HepG2 (cell line): Measurements from ENCODE around the gene SLCO1C1. TPM values are rescaled to one million over a fixed set of nuclear protein-coding genes. Genes with fewer than 3 reads are reported as not detected.

Experiments
- DNMT3B ChIP-seq: conservative IDR thresholded peaks from 2 replicates; pipeline ENCODE4 v1.6.1; 2016; ENCODE audit warnings: missing biosample characterization, control low read depth
- HMGXB3 ChIP-seq: sonication (generic); formaldehyde crosslinking; IDR thresholded peaks from 2 replicates; pipeline ENCODE4 v1.4.0; 2020; ENCODE audit warnings: missing genetic modification reagents, borderline replicate concordance
- MEIS2 ChIP-seq: sonication (generic); formaldehyde crosslinking; IDR thresholded peaks from 2 replicates; pipeline ENCODE4 v1.9.0; 2021; ENCODE audit warnings: mild to moderate bottlenecking, missing genetic modification reagents
- MIER3 ChIP-seq: IDR thresholded peaks from 2 replicates; pipeline ENCODE4 v1.6.1; 2016; ENCODE audit warnings: missing compliant biosample characterization, borderline replicate concordance
- NFATC3 ChIP-seq: sonication (generic); formaldehyde crosslinking; IDR thresholded peaks from 2 replicates; pipeline ENCODE4 v1.5.1; 2020; ENCODE audit warnings: mild to moderate bottlenecking, missing genetic modification reagents
- NR2F2 ChIP-seq: IDR thresholded peaks from 2 replicates; pipeline ENCODE4 v1.6.1; 2012; ENCODE audit warnings: low read depth, inconsistent platforms, borderline replicate concordance
- PHF20 ChIP-seq: sonication (generic); formaldehyde crosslinking; IDR thresholded peaks from 2 replicates; pipeline ENCODE4 v1.5.0; 2020; ENCODE audit warnings: mild to moderate bottlenecking, missing genetic modification reagents
- RELA ChIP-seq: sonication (generic); formaldehyde crosslinking; IDR thresholded peaks from 2 replicates; pipeline ENCODE4 v1.4.0; 2020; ENCODE audit warnings: missing genetic modification reagents
- TARDBP ChIP-seq: sonication (generic); formaldehyde crosslinking; IDR thresholded peaks from 2 replicates; pipeline ENCODE4 v1.8.0; 2022; ENCODE audit warnings: mild to moderate bottlenecking, missing genetic modification reagents
- ZFX ChIP-seq: sonication (generic); formaldehyde crosslinking; IDR thresholded peaks from 2 replicates; pipeline ENCODE4 v1.4.0; 2020; ENCODE audit warnings: mild to moderate bottlenecking, low read depth, missing genetic modification reagents, moderate library complexity
- ZNF318 ChIP-seq: sonication (generic); formaldehyde crosslinking; IDR thresholded peaks from 2 replicates; pipeline ENCODE4 v1.4.0; 2020; ENCODE audit warnings: mild to moderate bottlenecking, missing genetic modification reagents
- ZNF558 ChIP-seq: sonication (generic); formaldehyde crosslinking; IDR thresholded peaks from 2 replicates; pipeline ENCODE4 v1.9.0; 2022; ENCODE audit warnings: mild to moderate bottlenecking, missing genetic modification reagents, borderline replicate concordance
- polyA plus RNA-seq, 8 experiments: library from polyadenylated mRNA; depleted of rRNA in 3 of 8; stranded (reverse) in 7 of 8; unstranded in 1 of 8; fragments of >200 nt; fragmentation: Illumina TruSeq in 4 of 8; extraction: Trizol in 4 of 8; gene quantifications; 2 replicates each; pipeline versions ENCODE4 v1.2.1 to v1.2.3, GENCODE V29; 2011 to 2016; ENCODE audit warnings: low read depth in 4 of 8, missing spikeins in 1 of 8, mixed read lengths in 1 of 8; ENCODE audit not compliant: insufficient read depth in 1 of 8
- total RNA-seq, 5 experiments: library from RNA; depleted of rRNA; stranded (reverse); fragments of >200 nt; fragmentation: Illumina TruSeq; extraction: Trizol; gene quantifications; 2 replicates each; pipeline ENCODE4 v1.2.3, GENCODE V29; 2016; ENCODE audit warnings: low read depth in 1 of 5
- TF ChIP-seq, protein P1 (sequence below): fragments of 450-650 bp; IDR thresholded peaks from 2 replicates; pipeline ENCODE4 v1.6.1; 2017; ENCODE audit warnings: mild to moderate bottlenecking
- TF ChIP-seq, protein P2 (sequence below): IDR thresholded peaks from 2 replicates; pipeline ENCODE4 v1.6.1; 2016

SLCO1C1 gene
- total and polyA plus RNA-seq, 2 of the 13 experiments (the other 11 are each of a cell fraction or from before 2014, with no cell fraction given), result not detected

GRCh38 chr12:20656600-20656999 is 38.5 kb upstream of the SLCO1C1 start (continued):
- TF ChIP-seq, protein P1, sequence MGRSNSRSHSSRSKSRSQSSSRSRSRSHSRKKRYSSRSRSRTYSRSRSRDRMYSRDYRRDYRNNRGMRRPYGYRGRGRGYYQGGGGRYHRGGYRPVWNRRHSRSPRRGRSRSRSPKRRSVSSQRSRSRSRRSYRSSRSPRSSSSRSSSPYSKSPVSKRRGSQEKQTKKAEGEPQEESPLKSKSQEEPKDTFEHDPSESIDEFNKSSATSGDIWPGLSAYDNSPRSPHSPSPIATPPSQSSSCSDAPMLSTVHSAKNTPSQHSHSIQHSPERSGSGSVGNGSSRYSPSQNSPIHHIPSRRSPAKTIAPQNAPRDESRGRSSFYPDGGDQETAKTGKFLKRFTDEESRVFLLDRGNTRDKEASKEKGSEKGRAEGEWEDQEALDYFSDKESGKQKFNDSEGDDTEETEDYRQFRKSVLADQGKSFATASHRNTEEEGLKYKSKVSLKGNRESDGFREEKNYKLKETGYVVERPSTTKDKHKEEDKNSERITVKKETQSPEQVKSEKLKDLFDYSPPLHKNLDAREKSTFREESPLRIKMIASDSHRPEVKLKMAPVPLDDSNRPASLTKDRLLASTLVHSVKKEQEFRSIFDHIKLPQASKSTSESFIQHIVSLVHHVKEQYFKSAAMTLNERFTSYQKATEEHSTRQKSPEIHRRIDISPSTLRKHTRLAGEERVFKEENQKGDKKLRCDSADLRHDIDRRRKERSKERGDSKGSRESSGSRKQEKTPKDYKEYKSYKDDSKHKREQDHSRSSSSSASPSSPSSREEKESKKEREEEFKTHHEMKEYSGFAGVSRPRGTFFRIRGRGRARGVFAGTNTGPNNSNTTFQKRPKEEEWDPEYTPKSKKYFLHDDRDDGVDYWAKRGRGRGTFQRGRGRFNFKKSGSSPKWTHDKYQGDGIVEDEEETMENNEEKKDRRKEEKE, result no peak
- no peak for TF ChIP-seq NR2F2
- TF ChIP-seq, protein P2, sequence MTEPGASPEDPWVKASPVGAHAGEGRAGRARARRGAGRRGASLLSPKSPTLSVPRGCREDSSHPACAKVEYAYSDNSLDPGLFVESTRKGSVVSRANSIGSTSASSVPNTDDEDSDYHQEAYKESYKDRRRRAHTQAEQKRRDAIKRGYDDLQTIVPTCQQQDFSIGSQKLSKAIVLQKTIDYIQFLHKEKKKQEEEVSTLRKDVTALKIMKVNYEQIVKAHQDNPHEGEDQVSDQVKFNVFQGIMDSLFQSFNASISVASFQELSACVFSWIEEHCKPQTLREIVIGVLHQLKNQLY (CRISPR knock-in tag), result 0 out of 2 replicates have a peak, but pooled peaks have one; percentile 46
- 0 out of 2 replicates have a peak, but pooled peaks have one; percentile 32 for TF ChIP-seq MEIS2 (CRISPR knock-in tag)
- peak; percentile 59; the same call in 1 of the 2 replicates for TF ChIP-seq MIER3 (CRISPR knock-in tag)
- TF ChIP-seq NFATC3 (CRISPR knock-in tag), result no peak
- no peak for TF ChIP-seq DNMT3B (CRISPR knock-in tag)
- TF ChIP-seq ZNF318 (CRISPR knock-in tag), result no peak
- 0 out of 2 replicates have a peak, but pooled peaks have one; percentile 29 for TF ChIP-seq HMGXB3 (CRISPR knock-in tag)
- peak; percentile 33; the same call in 1 of the 2 replicates for TF ChIP-seq ZFX (CRISPR knock-in tag)
- TF ChIP-seq RELA (CRISPR knock-in tag), result no peak
- TF ChIP-seq ZNF558 (CRISPR knock-in tag), result no peak
- no peak for TF ChIP-seq PHF20 (CRISPR knock-in tag)
- TF ChIP-seq TARDBP, result 0 out of 2 replicates have a peak, but pooled peaks have one; percentile 43
